GM19395 (cell line): Measurements from ENCODE around the gene FLRT2.

Experiments used
- ATAC-seq: cut with Tn5 transposase; IDR thresholded peaks from one replicate; pipeline ENCODE4 v1.9.1; 2021; ENCODE audit warnings: mild to moderate bottlenecking, moderate library complexity; ENCODE audit not compliant: unreplicated experiment

The FLRT2 gene

DNA sequence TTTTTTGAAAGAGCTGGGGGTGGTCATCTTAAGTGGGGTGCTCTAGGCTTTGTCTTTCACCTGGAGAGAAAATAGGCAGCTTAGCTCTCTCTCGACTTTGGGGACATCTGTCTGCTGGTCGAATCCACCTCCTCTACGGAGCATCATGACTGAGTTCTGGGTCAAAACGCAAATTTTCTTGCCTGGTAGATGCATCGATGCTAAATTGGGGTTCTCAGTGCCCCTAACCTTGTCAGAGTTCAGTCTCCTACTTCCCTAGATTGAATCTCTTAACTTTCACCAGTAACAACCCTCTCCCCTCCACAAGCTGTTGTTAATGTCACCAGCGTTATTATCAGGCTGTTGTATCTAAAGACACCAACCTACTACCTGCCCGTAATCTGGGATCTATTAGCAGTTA is 682 bp downstream of the FLRT2 start:
- no peak for ATAC-seq

DNA sequence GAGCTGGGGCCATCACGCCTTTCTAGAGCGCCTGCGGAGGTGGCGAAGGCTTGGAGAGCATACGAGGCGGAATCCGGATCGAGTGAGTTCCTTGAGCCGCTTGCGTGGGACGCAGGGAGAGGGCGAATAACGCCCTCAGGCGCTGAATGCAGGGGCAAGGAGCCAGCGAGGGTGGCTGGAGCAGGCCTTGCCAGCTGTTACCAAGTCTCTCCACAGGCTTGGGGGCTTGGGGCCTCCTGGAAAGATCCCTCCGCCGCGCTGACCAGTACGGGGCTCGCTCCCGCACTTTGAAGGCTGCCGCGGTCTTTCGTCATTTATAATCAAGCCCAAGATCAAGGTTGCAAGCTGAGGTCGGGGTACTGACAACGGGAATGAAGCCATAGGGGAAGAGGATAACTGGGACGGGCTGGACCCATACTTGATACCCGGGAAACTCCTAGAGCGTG is 1.2 kb downstream of the FLRT2 start:
- no peak for ATAC-seq

DNA sequence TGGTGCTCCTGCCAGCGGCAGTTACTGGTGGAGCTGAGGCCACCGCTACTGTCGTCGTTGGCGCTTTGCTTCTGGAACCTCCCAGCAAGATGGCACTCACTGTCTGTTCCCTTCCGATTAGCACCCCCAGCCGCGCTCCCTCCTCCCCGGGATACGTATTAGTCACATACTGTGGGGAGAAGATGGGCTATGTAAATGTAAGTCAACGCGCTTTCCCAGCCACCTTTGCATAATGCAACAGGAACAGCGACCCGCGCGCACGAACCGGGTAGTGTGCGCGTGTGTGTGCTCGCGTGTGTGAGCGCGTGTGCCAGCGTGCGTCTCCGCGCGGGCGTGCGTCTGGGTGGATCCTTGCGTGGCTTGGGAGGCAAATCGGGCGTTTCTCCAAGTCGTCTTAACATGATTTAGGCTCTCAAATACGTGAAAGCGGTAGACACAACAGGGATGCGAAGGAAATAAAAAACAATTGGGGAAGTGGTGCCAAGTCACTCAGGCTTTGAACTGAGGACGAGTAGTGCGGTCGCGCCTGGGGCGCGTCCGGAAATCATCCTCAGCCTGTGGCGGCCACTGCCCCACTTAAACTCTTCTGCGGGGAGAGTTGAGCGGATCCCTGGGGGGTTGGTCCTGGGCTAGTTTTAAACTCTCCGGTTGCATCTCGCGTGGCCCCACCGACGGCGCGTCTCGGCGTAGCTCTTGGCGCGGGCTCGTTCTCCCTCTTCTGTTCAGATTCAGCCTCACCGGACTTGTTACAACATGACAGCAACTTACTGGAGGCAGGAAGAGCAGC is 1.8 kb downstream of the FLRT2 start:
- ATAC-seq, result no peak

DNA sequence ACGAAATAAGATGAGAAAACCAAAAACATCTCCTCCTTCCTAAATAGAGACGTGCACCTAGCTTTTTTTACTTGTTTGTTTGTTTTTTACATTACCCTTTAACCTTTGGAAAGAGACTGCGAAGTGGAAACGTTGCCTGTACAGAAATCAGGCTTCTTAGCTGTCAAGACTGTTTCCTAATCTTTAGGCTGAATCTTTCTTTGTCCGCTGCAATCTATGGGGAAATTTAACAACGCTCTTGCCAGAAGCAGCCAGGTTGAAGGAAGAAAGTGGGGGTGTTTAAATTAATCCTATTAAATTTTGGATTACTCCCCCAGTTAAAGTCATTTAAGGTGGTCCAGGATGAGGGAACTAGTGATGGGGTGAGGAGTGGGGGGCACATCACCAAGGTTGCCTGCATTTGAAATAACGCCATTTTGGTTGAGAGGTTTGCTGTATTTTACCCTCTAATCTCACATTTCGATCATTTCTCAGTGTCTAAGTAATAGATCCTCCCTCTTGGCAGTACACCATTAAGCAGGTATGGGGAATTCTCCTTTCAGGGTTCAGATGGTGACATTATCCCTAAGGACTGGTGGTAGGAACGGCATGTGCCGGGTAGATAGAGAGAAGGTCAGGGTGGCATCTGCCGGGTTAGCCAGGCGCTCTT is 2.6 kb downstream of the FLRT2 start:
- no peak for ATAC-seq

DNA sequence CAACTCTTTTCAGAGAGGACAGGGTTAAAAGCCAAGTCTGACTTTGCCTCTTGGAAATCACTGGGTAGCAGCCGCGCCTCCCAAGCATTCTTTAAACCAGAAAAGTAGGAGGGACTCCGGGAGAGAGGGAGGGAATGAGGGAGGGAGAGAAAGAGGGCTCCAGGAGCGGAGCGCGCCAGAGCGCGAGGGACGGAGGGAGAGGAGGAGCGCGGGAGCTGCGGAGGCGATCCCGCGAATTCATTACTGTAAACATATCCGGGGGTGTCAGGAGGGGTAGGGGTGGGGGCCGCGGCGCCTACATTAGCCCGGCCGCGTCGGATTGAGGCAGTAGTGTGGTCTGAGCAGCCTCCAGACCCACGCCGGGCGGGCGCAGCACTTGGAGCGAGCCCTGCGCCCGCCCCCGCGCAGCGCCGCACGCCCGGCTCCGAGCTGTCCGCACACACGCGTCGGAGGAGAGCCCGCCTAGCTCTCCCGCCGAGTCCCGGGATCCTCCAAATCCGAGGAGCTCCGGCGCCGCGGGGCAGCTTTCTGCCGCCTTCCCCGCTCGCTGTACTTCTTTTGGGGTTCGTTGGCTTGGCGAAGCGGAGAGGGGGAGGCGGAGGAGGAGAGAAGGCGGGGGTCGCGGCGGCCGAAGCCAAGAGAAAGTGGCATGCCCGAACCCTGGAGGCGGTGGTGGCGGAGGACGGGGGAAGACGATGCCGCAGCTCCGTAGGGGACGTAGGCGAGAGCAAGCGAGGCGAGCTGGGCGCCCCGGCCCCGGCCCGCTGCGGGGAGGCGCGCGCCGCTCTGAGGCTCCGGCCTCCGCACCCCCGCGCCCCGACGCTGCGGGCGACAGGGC is 3.3 kb downstream of the FLRT2 start:
- ATAC-seq, result no peak

DNA sequence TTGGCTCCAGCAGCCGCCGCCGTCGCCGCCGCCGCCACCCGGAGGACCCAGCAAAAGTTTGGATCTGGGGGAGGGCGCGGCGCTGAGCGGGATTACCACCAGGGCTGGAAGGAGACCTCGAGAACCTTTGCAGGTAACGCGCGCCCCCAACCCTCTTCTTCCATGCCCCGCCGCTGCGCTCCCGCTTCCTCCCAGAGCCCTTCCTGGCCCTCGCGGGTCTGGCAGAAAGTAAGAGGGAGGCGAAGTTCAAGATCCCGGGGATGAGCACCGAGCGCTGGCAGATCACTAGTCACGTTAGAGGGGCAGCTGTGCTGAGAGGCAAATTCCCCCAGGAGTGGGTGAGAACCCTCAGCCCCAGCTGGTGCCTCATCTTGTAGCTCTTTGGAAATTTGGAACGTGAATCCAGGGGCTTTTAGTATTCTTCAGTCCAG is 3.9 kb downstream of the FLRT2 start:
- ATAC-seq, result no peak

DNA sequence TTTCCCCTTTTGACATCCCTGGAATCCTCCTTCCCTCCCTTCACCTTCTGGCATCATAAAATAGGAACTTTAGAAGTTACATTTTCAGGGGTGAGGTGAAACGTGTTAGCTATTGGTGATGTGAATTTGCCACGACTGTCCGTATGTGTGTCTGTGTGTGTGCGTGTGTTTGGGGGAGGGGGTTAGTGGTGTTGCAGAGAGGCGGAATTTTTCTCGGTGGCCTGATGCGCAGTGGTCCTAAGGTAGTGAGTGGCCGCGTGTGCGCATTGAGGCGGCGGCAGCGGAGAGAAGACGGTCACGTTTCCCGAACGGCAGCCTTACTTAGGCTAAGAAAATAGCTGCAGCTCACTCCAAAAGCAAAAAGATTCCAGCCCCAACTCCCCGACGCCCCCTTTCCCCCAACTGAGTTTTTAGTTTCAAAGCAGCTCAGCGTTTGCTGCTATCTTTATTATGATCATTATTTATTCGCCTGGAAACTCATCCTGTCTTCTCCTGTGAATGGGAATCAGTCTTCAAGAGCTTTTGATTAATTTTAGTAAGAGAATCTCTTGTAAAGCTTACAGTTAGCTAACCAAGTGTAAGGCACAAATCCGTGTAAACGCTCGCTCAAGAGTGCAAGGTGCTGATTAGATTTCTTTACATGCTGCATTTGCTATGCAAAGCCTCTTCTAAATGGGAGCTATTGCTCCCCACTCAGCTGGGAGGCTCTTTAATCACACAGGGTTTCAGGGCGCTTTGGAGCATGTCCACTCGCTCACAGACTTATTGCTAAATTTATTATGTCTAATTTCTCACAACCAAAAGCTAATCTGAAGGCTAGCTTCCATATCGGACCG is 4.7 kb downstream of the FLRT2 start:
- ATAC-seq, result no peak

DNA sequence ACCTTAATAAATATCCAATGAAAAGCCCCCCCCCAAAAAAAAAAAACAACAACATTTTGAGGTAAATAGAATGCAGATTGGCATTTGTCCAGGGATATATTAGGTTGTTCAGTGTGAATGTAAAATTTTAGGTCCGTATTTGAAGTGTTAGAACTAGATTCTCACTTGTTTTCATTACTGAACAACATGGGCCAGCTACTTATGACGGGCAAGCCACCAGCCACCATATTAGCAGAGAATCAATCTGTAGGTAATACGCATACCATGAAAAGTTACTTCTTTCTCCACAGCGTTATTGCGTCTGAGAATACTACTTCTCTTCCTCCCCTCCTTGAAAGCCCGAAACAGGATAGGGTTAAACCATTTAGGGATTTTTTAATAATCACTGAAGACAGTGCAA is 5.4 kb downstream of the FLRT2 start:
- no peak for ATAC-seq

DNA sequence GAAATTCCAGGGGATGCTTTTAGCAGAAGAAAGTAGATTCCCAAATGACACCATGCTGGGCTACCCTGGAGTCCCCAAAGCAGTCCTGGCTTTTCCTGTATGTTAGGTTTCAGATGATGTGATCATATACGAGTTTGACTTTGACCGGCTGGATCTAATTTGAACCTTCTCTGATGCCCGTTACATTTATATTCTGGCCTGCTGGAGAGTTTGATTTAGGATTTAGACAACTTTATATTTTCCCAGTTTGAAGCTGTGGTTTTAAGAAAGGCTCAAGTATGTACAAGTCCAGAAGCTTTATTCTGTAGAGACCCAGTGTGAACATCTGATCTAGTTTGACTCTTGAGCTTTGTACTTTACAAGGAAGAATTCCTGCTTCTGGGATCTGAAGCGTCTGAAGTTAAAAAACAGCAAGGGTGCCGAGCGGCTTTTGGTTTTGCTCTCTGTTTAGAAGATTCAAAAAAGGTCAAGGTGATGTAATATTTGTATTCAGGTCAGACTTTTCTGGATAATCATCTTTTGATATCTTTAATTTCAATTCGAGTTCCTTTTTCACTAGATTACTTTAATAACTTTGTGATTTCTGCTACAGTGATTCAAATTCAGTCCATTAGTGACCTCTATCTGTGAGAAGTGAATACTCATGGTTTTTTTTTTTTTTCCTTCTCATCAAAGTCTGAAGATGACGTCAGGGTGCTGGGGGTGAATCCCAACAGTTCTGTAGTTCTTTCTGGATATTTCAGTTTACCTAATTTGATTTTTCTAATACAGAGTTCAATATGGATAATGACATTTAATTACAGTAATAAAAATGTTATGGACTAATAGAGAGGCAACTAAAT is 6.3 kb downstream of the FLRT2 start:
- ATAC-seq, result no peak

DNA sequence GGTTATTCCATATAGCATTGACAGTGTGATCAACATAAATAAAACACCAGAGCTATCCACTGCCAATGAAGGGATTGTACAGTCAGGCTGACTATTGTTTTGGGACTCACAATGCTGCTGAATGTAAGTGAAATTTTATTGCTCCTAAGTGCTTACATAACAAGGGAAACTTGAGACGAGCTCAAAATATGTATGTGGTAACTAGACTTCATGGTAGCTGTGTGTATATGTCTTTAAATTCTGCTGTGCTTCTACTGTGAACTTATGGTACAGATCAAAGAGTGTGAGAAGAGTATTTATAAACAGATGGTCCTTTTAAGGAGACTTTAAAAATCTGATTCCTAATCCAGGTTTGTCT is 6.9 kb downstream of the FLRT2 start:
- ATAC-seq, result no peak

DNA sequence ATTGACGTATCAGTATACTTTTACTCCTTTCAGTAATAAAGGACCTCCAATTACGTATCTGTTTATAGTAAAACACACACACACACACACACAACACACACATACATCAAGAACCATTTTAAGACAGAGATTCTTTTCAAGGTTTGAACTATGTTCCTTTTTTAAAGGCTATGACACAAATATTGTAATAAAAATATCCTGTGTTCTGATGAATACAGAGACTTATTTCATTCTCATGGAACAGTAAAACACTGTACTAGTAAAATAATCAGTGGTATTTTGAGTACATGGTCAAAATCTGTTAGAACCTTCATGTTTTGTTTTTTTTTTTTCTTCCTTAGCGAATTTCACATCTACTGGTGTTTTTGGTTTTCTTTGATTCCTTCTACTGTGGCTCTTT is 7.6 kb downstream of the FLRT2 start:
- no peak for ATAC-seq

DNA sequence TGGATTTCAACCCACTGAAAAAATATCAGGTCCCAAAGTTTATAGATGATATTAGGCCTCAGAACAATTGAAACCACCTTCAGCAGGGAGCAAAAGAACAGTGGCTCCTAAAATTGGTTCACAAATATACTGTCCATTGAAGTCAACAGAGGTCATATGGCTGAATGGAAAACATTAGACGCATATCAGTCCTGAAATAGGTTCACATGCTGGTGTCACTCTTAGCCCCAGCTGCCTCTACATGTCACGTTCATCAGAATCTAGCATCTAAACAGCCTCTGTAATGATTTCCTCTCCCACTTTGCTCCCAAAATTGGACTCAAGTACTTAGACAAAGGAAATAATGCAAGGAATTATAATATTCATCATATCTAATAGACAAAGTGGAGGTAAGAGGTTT is 8.7 kb downstream of the FLRT2 start:
- ATAC-seq, result no peak

DNA sequence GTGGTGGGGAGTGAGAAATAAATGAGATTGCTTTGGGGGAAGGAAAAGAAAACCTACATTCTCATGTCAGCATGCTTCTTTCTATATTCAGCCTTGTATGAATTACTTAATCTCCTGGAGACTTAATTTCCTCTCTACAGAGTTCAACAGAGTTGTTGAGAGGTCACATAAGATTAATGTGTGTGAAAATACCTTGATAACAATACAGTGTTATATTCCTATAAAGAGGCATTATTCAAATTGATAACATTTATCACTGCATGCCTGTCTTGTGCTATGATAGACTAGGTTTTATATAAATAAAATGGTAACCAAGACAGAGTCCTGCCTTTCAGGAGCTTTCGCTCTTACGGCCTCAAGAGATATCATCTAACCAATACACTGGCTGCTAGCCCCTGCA is 9.6 kb downstream of the FLRT2 start:
- ATAC-seq, result no peak

DNA sequence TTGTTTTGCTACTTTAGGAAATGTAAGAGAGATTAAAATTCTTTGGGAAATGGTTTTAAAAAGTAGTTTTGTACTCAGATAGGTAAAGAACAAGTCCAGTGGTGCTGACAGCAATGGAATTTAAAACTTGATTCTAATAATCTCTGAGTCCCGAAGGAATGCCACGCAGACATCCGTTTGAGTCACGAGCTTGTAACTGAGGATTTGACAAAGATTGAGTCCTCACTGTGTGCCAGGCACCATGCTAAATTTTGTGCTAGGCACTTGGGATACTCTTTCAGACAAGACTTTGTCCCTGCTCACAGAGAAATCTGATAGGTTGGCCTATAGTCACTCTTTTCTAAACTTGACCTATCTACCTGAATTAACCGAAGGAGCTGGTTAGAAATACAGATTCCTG is 12.7 kb downstream of the FLRT2 start:
- ATAC-seq, result no peak

DNA sequence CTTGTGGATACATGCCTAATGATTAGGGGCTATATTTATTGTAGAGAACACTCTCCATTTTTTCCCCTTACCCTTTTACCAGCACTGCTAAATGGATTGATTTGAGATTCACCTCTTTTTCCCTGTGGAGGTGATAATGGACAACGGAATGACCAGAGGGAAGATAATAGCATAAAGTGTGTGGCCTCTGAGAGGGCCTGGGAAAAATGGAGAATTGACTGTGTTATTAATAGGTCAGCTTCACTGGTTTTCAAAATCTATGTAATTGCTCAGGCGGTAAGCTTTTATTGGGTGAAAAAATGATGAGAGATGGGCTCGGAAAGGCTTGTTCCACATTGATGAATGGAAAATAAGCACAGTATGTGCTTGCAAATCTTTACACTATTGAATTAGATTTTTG is 15.8 kb downstream of the FLRT2 start:
- ATAC-seq, result no peak

DNA sequence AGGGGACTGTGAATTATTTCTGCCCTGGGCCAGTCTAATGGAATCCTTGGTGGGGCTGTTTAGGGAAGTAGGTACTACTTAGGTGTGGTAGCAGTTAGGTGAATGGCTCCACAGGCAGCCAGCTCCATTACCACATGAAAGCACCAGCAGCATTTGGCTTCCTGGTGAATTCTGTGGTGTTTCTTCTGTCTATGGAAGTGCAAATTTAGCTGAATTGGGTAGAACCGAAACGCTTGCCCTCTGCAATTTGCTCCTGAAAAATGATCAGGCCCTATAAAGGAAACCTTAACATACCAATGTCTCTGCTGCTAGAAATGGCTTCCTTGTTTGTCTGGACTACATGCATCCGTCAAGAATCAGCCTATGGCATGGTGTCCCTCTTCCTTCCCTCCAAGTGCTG is 16.4 kb downstream of the FLRT2 start:
- no peak for ATAC-seq

DNA sequence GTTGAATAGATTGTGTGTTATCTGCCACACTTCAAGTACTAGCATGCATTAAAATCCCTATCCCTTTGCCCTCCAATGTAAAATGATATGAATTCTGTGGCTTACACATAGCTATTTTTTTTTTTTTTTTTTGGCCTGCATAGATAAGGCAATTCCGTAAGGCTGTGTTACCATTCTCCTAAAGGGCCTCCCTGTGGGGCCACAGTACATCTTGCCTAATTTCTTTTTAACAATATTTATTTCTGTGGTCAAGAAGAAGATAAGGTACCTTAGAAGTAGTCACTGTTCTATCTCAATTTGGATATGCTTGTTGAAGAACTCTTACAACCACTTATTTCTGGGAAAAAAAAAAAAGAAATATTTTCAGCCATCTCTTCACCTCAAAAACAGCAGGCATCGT is 19.8 kb downstream of the FLRT2 start:
- no peak for ATAC-seq

DNA sequence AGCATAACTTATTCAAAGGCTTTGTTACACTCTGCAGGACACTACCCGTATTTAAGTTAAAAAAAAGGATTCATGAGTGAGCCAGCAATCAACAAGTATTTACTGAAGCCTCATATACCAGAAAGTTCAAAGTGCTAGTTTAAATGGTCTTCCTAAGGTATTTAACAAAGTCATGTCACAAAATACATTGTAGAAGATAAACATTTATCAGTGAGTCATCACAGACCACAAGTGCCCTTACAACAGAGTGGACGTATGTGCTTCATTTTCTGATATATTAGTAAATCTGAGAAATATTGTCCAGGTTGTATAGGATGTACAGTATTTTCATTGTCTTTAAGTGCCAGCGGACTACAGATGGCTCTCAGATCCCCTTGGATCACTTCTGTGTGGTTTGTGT is 24.2 kb downstream of the FLRT2 start:
- no peak for ATAC-seq

DNA sequence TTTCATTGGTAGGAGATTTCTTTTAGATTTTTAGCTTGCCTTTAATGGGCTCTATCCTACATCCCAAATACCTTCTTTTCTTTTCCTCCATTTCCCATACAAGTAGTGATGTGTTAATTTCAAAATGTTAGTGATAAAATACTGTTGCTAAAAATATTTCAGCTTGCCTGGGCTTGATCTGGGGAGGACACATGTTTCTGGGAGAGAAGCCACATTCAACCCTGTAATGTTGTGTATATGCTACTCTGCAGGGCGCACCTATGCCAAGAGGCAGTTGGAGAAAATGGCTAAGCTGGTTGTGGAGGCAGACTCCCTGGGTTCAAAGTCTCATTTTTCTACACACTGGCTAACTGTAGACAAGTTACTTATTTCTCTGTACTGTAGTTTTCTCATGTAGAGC is 26.3 kb downstream of the FLRT2 start:
- ATAC-seq, result no peak

DNA sequence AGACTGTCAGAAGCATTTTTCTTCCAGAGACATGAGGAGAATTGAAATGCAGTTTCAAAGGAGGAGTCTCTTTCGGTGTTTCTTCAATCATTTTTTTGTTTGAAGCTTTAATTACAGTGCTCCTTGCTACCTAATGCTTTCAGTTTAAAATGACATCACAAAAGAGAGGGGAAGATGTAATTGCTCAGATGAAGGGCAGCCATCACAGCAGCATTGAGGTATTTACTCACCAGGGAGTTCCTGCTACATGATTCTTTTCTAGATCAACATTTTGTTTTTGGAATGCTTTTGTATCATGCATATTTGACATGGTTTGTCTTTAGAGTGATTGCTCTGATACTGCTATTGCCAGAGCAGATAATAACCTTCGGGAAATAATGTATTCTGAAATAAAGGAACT is 28.6 kb downstream of the FLRT2 start:
- no peak for ATAC-seq
